Mononuclear cell (primary cell): ENCODE data around the gene DDX6. TPM values are rescaled to one million over a fixed set of nuclear protein-coding genes. Genes with fewer than 3 reads are reported as not detected.
"Not testable (repeated sequence)": the region's sequence is repeated elsewhere in the genome, so short reads cannot be mapped to it uniquely, and the experiment has no call there.

ENCODE experiments used
- H3K27me3 ChIP-seq: 2 replicates; pipeline ENCODE4 v1.6.0; 2011; ENCODE audit warnings: low read length, control low read depth; ENCODE audit not compliant: insufficient read depth
- H3K4me1 ChIP-seq: 2 replicates; pipeline ENCODE4 v1.5.1; 2011; ENCODE audit warnings: mild to moderate bottlenecking, low read length, control low read depth; ENCODE audit not compliant: insufficient read depth
- H3K4me3 ChIP-seq: 2 replicates; pipeline ENCODE4 v1.5.1; 2011; ENCODE audit warnings: mild to moderate bottlenecking, low read length, moderate library complexity
- H3K9me3 ChIP-seq: 2 replicates; pipeline ENCODE4 v1.5.1; 2011; ENCODE audit warnings: low read depth, mild to moderate bottlenecking, control low read depth, low read length
- total RNA-seq: library from RNA; depleted of rRNA; stranded (reverse); fragments of >200 nt; gene quantifications from one replicate; pipeline ENCODE4 v1.2.3, GENCODE V29; 2012

The DDX6 gene
- 462 TPM for total RNA-seq

GRCh38 chr11:118791111-118791960 is at the start of gene DDX6:
Gene DDX6 (minus strand): TSS chr11:118791164. CDS start chr11:118786251, 4,913 bp downstream.
- H3K27me3 ChIP-seq = no peaks in the 10 kb centered on the region
- H3K4me3 ChIP-seq = peak within 1 kb of the TSS; percentile 99
- H3K4me1 ChIP-seq = peaks cover 39% of the 10 kb centered on the region
- no peaks in the 10 kb centered on the region for H3K9me3 ChIP-seq

GRCh38 chr11:118838905-118839553 is 48.1 kb upstream of the DDX6 start:
- H3K4me1 ChIP-seq = peaks cover 16% of the 10 kb centered on the region
- H3K9me3 ChIP-seq = no peaks in the 10 kb centered on the region
- H3K27me3 ChIP-seq = no peaks in the 10 kb centered on the region
- H3K4me3 ChIP-seq = no peak overlapping the region

- no peaks in the 10 kb centered on the region for H3K9me3 ChIP-seq
- peaks cover 19% of the 10 kb centered on the region for H3K4me1 ChIP-seq
- no peaks in the 10 kb centered on the region for H3K27me3 ChIP-seq
- no peak overlapping the region for H3K4me3 ChIP-seq
Measured at GRCh38 chr11:118837868-118838267, 46.9 kb upstream of the DDX6 start.

- Histone ChIP-seq H3K9me3 (no peaks in the 10 kb centered on the region), H3K4me1 (peaks cover 15% of the 10 kb centered on the region), H3K27me3 (no peaks in the 10 kb centered on the region), H3K4me3 (no peak overlapping the region)
Measured at GRCh38 chr11:118834427-118835028, 43.6 kb upstream of the DDX6 start.

- Histone ChIP-seq H3K9me3 (no peaks in the 10 kb centered on the region), H3K4me1 (peaks cover 11% of the 10 kb centered on the region), H3K4me3 (no peak overlapping the region), H3K27me3 (no peaks in the 10 kb centered on the region)
Measured at GRCh38 chr11:118827118-118827517, 36.2 kb upstream of the DDX6 start.

GRCh38 chr11:118822936-118823510 is 32.1 kb upstream of the DDX6 start:
- H3K9me3 ChIP-seq, H3K4me3 ChIP-seq, H3K27me3 ChIP-seq: not testable (repeated sequence)
- peaks cover 22% of the 10 kb centered on the region for H3K4me1 ChIP-seq

- H3K27me3 ChIP-seq = no peaks in the 10 kb centered on the region
- H3K4me1 ChIP-seq = peaks cover 22% of the 10 kb centered on the region
- no peaks in the 10 kb centered on the region for H3K9me3 ChIP-seq
- no peak overlapping the region for H3K4me3 ChIP-seq
Measured at GRCh38 chr11:118820412-118821357, 29.7 kb upstream of the DDX6 start.

- not testable (repeated sequence) for H3K9me3 ChIP-seq, H3K4me3 ChIP-seq, H3K27me3 ChIP-seq
- H3K4me1 ChIP-seq = peaks cover 22% of the 10 kb centered on the region
Measured at GRCh38 chr11:118820025-118820379, 29.0 kb upstream of the DDX6 start.

- Histone ChIP-seq H3K9me3 (no peaks in the 10 kb centered on the region), H3K4me1 (peaks cover 22% of the 10 kb centered on the region), H3K27me3 (no peaks in the 10 kb centered on the region), H3K4me3 (no peak overlapping the region)
Measured at GRCh38 chr11:118819334-118820024, 28.5 kb upstream of the DDX6 start.

- Histone ChIP-seq H3K4me1 (peaks cover 17% of the 10 kb centered on the region), H3K9me3 (no peaks in the 10 kb centered on the region), H3K4me3 (no peak overlapping the region), H3K27me3 (no peaks in the 10 kb centered on the region)
Measured at GRCh38 chr11:118818130-118818529, 27.2 kb upstream of the DDX6 start.

- Histone ChIP-seq H3K4me3 (no peak overlapping the region), H3K27me3 (no peaks in the 10 kb centered on the region), H3K4me1 (no peaks in the 10 kb centered on the region), H3K9me3 (no peaks in the 10 kb centered on the region)
Measured at GRCh38 chr11:118813551-118813950, 22.6 kb upstream of the DDX6 start.

- no peaks in the 10 kb centered on the region for H3K27me3 ChIP-seq
- no peaks in the 10 kb centered on the region for H3K9me3 ChIP-seq
- H3K4me3 ChIP-seq = no peak overlapping the region
- H3K4me1 ChIP-seq = no peaks in the 10 kb centered on the region
Measured at GRCh38 chr11:118812485-118812884, 21.5 kb upstream of the DDX6 start.

- Histone ChIP-seq H3K27me3 (no peaks in the 10 kb centered on the region), H3K4me3 (no peak overlapping the region), H3K9me3 (no peaks in the 10 kb centered on the region), H3K4me1 (no peaks in the 10 kb centered on the region)
Measured at GRCh38 chr11:118807800-118808778, 17.1 kb upstream of the DDX6 start.
